ENCODE data around the gene ARHGAP6. TPM values are rescaled to one million over a fixed set of nuclear protein-coding genes. Genes with fewer than 3 reads are reported as not detected.

The ARHGAP6 gene
- total and polyA plus RNA-seq, 4 donors = 6.0 to 18.2 (median 12.3) TPM

DNA sequence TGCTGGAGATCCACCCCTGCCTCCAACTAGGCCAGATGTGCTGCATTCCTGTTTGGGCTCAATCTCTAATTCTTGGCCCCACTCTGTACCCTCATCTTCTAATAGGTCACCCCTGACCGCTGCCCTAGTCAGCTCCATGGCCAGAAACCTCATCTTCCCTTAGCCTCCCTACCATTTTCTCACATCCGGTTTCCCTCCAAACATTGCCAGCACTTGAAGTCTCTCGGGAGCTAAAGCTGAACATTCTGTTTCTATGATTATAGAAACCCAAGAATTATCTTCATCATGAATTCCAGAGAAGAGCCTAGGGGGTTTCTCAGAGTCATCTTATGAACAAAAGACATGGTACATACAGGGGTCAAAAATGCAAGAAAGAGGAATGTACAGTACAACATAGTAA lies 192.8 kb downstream of the ARHGAP6 start:
- no peaks in the 10 kb centered on the region for H3K36me3 ChIP-seq (ENCODE audit: control insufficient read depth in 4 of 4, insufficient read depth in 4 of 4, low read length in 4 of 4)
- no peak overlapping the region for H3K9ac ChIP-seq (ENCODE audit: insufficient read depth in 1 of 2, low read length in 2 of 2)
- H3K9me3 ChIP-seq (ENCODE audit: control insufficient read depth in 4 of 4, insufficient read depth in 3 of 4, low read length in 3 of 4) = peaks cover 0 to 2% (median 0%) of the 10 kb centered on the region in 4 donors
- no peak overlapping the region for H3K4me3 ChIP-seq
- H3K4me1 ChIP-seq (ENCODE audit: control insufficient read depth in 5 of 5, insufficient read depth in 5 of 5, low read length in 5 of 5) = peaks cover 0 to 6% (median 3%) of the 10 kb centered on the region in 5 donors
- ATAC-seq (ENCODE audit: insufficient read depth, low FRiP score) = no peak
- peaks cover 0 to 23% (median 9%) of the 10 kb centered on the region in 3 donors for H3K27me3 ChIP-seq (ENCODE audit: control insufficient read depth in 3 of 3, insufficient read depth in 3 of 3, low read length in 2 of 3)
- no peak for DNase-seq
- TF ChIP-seq, protein P1, sequence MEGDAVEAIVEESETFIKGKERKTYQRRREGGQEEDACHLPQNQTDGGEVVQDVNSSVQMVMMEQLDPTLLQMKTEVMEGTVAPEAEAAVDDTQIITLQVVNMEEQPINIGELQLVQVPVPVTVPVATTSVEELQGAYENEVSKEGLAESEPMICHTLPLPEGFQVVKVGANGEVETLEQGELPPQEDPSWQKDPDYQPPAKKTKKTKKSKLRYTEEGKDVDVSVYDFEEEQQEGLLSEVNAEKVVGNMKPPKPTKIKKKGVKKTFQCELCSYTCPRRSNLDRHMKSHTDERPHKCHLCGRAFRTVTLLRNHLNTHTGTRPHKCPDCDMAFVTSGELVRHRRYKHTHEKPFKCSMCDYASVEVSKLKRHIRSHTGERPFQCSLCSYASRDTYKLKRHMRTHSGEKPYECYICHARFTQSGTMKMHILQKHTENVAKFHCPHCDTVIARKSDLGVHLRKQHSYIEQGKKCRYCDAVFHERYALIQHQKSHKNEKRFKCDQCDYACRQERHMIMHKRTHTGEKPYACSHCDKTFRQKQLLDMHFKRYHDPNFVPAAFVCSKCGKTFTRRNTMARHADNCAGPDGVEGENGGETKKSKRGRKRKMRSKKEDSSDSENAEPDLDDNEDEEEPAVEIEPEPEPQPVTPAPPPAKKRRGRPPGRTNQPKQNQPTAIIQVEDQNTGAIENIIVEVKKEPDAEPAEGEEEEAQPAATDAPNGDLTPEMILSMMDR (IDR thresholded peaks at IDR 0.05; ENCODE audit: control extremely low read depth, extremely low read depth) = no peak
- 74 to 86% methylated on average over 3 of the region's 3 CpGs for WGBS, 2 donors
- no peak overlapping the region for H3K27ac ChIP-seq (ENCODE audit: low read depth in 1 of 2, low read length in 1 of 2)

DNA sequence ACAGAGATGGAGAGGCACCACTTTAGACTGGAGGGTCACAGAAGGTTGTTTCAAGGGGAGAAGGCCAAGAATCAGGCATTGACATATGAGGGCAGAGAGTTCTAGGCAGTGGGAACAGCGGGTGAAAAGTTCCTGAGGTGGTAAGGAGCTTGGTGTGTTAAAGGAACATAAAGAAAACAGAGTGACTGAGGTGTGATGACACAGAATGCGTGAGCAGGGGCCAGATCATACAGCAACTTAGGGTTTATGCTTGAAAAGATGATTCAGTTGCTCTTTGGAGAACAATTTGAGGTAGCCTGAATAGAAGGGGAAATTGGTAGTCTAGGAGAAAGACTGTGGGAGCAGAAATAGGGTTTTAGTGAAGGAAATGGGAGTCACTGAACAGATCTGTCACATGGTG lies 193.3 kb downstream of the ARHGAP6 start:
- DNase-seq (no peak), ATAC-seq (ENCODE audit: insufficient read depth, low FRiP score) (no peak)
- Histone ChIP-seq H3K27ac (ENCODE audit: low read depth in 1 of 2, low read length in 1 of 2) (no peak overlapping the region), H3K9ac (ENCODE audit: insufficient read depth in 1 of 2, low read length in 2 of 2) (no peak overlapping the region), H3K4me3 (no peak overlapping the region), H3K27me3 (ENCODE audit: control insufficient read depth in 3 of 3, insufficient read depth in 3 of 3, low read length in 2 of 3) (peaks cover 0 to 23% (median 7%) of the 10 kb centered on the region in 3 donors), H3K9me3 (ENCODE audit: control insufficient read depth in 4 of 4, insufficient read depth in 3 of 4, low read length in 3 of 4) (peaks cover 0 to 2% (median 0%) of the 10 kb centered on the region in 4 donors), H3K36me3 (ENCODE audit: control insufficient read depth in 4 of 4, insufficient read depth in 4 of 4, low read length in 4 of 4) (no peaks in the 10 kb centered on the region), H3K4me1 (ENCODE audit: control insufficient read depth in 5 of 5, insufficient read depth in 5 of 5, low read length in 5 of 5) (peaks cover 0 to 6% (median 3%) of the 10 kb centered on the region in 5 donors)
- 67 to 82% methylated on average over 2 of the region's 2 CpGs for whole genome bisulfite sequencing, 2 donors
- TF ChIP-seq, protein P1 (IDR thresholded peaks at IDR 0.05; ENCODE audit: control extremely low read depth, extremely low read depth) = no peak

DNA sequence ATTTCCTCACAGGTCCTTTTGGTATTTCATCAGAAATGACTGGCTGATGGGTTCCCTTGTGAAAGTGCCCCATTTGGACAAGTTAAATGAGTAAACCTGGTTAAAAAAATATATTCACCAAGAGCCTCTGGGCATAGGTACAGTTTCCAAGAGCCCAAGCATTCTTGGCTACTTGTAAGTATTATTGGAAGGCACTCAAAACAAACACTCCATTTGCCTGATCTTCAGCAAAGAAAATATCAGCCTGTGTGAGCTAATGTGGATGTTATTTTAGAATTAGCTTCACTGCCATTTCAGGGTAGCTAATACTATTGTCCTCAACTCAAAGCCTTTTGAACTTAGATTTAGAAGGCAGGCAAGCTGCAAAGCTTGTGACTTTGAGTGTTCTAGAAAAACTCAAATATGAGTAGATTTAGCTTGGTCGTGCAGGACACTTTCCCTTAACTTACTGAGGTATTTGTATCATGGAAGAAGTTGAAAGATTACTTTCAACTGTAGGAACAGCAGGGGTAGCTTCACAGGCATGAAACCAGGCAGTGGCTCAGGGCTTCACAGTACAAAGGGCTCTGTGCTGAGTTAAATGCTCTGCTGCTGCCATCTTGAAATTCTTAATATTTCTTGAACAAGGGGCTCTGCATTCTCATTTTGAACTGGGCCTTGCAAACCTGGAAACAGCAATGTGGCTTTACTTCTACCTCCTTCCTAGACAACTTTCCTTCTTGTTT lies 195.3 kb downstream of the ARHGAP6 start:
- Histone ChIP-seq H3K9me3 (ENCODE audit: control insufficient read depth in 4 of 4, insufficient read depth in 3 of 4, low read length in 3 of 4) (peaks cover 0 to 2% (median 0%) of the 10 kb centered on the region in 4 donors), H3K36me3 (ENCODE audit: control insufficient read depth in 4 of 4, insufficient read depth in 4 of 4, low read length in 4 of 4) (no peaks in the 10 kb centered on the region), H3K4me3 (no peak overlapping the region), H3K4me1 (ENCODE audit: control insufficient read depth in 5 of 5, insufficient read depth in 5 of 5, low read length in 5 of 5) (peaks cover 0 to 6% (median 3%) of the 10 kb centered on the region in 5 donors), H3K9ac (ENCODE audit: insufficient read depth in 1 of 2, low read length in 2 of 2) (no peak overlapping the region), H3K27ac (ENCODE audit: low read depth in 1 of 2, low read length in 1 of 2) (no peak overlapping the region), H3K27me3 (ENCODE audit: control insufficient read depth in 3 of 3, insufficient read depth in 3 of 3, low read length in 2 of 3) (peaks cover 0 to 23% (median 11%) of the 10 kb centered on the region in 3 donors)
- peak in 2 of 3 donors; percentile 63 to 81 for DNase-seq
- peak; percentile 54 for ATAC-seq (ENCODE audit: insufficient read depth, low FRiP score)
- TF ChIP-seq, protein P1 (IDR thresholded peaks at IDR 0.05; ENCODE audit: control extremely low read depth, extremely low read depth) = no peak
- 38 to 59% methylated on average over 1 of the region's 1 CpG for WGBS, 2 donors

Data from lung (tissue), 12 donors.